ENCODE data around the gene KCNMA1.

Gene KCNMA1

DNA sequence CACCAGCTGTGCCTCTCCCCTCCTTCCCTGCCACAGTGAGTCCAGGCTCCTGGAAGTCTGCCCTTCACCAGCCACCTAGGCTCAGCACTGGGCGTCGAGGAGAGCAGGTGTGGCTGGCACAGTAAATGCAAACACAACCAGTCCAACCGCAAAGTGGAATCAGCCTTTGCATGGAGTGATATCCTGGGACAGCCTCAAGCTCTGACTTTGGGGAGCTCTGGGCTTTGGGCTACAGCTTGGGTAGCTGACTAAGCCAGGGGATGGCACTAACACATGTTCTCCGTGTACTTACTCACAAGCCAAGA, 312.4 kb downstream of the KCNMA1 start:
- no peak for DNase-seq (ENCODE audit: low read depth)

- no peak for DNase-seq (ENCODE audit: low read depth)
These were observed 315.8 kb downstream of the KCNMA1 start for GRCh38 chr10:77321838-77322237.

DNA sequence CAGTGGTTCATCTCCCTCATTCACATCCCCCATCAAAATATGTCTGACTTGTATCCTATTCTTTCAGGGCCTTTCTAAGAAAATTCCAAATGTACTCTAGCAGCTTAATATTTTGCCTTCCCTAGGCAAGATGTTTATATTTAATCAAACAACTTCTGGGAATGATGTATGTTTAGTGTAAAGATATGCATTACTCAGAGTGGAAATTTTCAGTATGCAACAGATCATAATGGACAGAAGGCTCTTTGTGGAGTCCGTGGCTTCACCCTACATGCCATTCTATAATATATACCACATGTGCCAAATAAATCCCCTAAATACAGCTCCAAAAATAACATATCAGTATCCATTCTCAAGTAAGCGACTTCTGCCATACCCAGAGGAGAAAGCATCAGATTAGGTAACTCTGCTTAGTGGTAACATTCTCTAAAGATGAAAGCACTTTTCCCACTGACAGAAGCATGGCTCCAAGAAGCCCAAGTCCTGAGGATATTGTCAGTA, 316.6 kb downstream of the KCNMA1 start:
- DNase-seq (ENCODE audit: low read depth): no peak

DNA sequence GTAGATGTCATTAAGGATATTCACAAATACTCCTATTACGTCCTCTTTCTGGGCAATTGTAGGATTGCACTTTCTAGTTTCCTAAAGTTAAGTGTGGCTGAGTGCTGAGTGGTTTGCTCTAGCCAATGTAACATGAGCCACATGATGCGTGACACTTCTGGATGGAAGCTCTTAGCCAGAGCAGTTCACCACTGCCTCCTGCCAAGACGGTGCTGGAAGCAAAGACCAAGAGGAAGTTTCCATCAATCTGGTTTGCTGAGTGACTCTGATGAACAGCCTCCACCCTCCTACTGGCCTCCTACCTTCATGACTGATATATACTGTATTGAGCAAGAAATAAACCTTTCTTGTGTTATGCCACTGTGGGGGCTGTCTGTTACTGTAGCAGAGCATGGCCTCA, 318.1 kb downstream of the KCNMA1 start:
- no peak for DNase-seq (ENCODE audit: low read depth)

DNA sequence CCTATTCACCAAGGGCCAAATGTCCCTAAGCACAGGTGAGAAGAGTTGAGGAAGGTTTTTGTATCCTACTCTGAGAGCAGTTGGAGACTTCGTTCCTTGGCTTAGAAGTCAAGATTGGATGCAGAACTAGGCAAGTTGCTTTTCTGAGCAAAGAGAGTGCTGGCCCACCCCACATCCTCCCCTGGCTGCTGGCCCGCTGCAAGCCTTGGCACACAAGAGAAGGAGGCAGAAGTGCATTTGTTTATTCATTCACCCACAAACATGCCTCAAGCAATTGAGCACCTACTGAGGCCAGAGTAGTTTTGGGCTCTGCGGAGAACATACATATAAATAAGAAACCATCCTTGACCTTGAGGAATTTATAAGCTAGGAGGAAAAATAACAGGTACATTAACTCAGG, 318.9 kb downstream of the KCNMA1 start:
- DNase-seq (ENCODE audit: low read depth): no peak

GRCh38 chr10:77317221-77317620, 320.4 kb downstream of the KCNMA1 start:
- no peak for DNase-seq (ENCODE audit: low read depth)

- DNase-seq (ENCODE audit: low read depth): no peak
These were observed 322.0 kb downstream of the KCNMA1 start for GRCh38 chr10:77315496-77316129.

DNA sequence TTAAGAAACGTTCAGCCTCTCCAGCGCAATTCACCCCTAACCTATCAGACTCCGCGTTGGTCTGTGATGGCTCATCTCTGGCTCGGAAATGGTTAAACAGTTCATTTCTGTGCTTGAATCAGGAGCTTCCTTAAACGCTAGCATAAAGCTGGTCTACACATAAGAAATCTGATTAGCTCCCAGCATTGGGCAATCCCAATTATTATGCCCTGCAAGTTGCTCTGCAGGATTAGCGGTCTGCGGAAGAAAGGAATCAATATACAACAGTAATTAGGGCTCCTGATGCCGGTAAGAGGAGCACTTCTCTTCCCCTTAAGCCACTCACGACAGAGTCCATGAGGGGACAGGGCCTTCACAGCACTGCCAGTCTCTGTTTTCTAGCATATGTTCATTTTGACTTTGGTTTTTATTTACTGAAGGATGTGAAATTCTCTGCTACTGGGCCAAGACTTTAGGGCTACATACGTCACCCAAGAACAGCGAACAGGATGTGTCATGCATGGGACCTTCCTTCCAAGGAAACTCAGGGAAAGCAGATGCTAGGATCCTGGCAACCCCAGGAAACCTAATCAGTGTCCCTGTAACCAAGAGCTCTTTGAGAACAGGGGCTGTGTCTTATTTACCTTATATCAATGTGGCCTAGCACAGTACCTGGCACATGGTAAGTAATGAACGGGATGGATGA, 324.4 kb downstream of the KCNMA1 start:
- DNase-seq (ENCODE audit: low read depth): no peak

- DNase-seq (ENCODE audit: low read depth): no peak
These were observed 326.4 kb downstream of the KCNMA1 start for GRCh38 chr10:77311186-77311585.

DNA sequence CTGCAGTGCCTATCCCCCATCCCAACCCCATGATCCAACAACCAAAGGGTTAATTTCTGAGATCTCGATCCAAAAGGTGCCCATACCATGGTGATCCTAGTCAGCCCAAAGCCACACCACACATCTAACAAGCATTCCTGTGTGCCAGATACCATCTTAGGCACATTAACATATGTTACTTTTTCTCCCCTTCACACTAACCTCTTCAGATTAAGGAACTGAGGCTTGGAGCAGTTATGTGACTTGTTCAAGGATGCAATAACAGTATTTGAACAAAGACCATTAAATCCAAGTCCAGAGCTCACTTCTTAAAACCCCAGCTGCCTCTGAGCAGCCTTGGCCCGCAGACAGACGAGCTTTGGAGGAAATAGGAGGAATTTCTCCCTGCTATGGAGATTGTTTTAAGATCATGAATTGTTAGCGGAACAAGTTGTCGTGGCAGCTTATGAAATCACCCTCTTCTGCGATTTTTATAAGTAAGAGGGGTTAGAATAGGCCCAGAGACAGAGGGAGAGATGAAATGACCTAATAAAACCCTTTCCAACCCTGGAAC, 327.2 kb downstream of the KCNMA1 start:
- no peak for DNase-seq (ENCODE audit: low read depth)

DNA sequence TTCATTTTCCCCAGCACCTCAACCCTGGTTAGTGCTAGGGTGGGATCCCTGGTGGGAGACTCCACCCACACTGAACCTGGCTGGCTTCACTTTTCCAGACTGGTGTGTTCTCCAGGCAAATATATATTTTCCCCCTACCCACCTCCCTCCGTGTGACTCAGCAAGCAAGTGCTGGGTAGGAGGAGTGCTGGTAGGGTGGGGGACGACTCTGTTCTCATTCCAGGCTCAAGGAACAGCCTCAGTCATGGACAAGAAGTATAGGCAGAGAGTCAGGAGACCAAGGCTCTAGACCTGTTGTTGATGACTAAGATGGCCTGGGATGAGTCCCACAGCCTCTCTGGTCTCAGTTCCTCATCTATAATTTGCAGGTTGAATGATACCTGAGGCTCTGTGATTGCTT, 328.1 kb downstream of the KCNMA1 start:
- no peak for DNase-seq (ENCODE audit: low read depth)

GRCh38 chr10:77309092-77309491, 328.5 kb downstream of the KCNMA1 start:
- no peak for DNase-seq (ENCODE audit: low read depth)

DNA sequence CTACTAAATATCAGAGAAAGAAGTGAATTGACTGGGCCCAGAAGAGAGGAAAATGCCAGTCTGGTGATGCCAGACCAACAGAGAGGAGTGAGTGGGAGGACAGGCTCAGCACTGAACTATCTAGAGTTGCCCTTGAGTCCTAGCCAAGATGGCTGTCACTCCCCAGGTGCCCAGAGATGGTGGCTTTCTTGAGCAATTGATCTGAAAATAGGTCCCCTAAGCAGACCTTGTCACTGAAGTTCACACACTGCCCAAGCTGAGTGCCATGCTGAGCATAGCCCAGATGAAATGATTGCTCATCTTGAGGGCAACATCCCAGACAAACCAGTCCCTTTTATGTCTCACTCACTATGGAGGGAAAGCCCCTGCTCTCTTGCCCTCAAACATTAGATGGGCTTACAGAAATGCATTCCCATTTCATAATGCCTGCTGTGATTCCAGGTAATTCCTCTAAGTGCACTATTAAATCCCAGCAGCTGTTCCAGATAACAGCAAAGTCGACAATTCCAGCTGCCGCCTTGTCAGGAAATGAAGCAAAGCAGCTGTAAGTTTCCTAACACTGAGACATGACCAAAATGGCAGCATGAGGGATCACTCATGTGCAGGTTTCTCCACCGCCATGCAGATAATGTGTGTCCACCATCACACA, 329.4 kb downstream of the KCNMA1 start:
- DNase-seq (ENCODE audit: low read depth): no peak

DNA sequence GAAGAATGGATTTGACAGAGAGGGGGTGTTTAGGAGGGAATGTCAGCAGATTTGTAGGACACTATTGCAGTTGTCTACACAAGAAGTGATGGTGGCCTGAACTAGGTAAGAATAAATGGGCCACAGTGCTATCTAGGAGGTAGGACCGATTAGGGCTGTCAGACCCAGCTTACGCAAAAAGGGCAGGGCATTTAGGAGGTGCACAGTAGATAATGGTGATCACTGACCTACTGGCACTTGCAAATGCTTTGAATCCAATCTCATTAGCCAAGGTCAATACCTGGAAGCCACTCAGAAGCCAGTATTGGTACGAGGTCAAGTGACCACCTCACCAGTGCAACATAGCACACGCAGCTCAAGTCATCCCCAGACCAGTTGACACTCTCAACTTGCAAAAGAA, 330.9 kb downstream of the KCNMA1 start:
- DNase-seq (ENCODE audit: low read depth): no peak

- no peak for DNase-seq (ENCODE audit: low read depth)
These were observed 331.7 kb downstream of the KCNMA1 start for GRCh38 chr10:77305650-77306632.

DNA sequence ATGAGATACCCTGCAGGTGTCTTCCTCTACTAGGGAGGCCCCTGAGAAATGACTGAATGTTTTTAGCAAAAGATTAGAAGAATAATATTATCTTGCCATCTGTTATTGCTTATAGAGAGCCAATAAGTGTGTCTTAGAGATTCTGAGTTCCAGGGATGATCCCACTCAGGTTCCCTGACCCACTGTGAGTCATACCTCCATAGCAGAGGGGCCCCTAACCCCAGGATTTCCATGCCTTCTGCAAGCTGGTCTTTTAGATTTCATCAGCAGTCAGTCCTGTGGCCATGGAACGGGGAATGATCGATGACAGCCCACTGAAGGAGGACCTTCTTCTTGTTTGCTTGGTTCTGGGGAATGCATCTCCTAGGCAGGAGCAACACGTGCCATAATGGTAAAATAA, 333.4 kb downstream of the KCNMA1 start:
- DNase-seq (ENCODE audit: low read depth): no peak

DNA sequence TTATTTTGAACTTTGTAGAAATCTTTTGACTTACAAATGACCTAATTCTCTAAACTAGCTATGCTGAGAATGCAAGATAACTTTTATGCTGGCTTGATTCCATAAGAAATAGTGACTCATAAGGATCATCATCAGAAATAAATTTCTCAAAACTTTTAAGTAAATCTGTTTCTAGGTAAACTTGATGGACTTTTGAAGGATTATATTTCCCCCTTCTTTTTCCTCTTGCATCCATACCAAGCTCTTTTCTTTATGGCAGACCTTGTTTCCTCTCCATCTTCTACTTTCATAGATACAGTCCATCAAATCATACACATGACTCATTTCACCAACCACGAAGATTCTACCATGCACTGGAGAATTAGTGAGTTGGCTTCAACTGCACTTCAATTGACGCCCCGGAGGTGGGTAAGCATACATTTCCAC, 336.3 kb downstream of the KCNMA1 start:
- no peak for DNase-seq (ENCODE audit: low read depth)

DNA sequence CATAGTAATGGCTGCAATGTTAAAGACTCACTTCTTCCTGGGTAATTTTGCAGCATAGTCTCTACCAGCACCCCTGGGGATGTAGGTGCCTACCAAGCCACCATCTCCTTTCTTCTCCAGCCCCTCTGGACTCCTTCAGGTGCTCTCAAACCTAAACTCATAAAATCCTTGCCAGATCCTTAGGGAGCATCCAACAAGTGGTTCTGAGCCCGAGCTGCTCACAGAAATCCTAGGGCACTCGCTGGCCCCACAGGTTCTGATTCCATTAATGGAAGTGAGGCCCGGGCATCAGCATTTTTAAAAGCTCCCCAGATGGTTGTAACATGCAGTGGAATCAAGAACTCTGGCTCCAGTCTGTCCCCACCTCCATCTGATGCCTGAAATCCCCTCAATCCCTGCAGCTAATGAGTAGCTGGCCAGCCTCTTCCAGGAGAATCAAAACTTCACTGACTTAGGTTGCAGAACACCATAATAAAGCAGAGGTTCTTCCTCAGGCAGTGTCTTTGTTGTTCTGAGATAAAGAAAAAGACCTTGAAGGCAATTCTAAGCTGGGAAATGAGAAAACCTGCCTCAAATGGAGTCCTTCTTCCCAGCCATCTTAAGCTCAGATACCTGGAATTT, 336.8 kb downstream of the KCNMA1 start:
- DNase-seq (ENCODE audit: low read depth): no peak

DNA sequence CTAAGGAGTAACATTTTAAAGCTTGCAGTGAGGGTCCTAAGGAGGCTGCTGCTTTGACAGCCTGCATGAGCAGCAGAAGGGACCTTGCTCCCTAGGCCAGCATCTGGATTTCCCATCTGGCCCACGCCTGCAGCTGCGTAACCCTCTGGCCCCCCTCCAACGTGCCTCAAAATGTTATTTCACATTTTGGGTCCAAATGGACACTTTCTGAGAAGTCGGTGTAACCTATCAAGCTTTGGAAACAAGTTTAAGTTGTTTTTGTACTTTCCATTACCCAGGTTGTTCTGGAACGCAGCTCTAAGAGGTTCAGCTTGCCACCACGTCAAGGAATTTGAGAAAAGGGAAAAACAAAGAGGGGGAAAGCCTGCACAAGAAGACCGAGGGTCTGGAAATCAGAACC, 338.3 kb downstream of the KCNMA1 start:
- no peak for DNase-seq (ENCODE audit: low read depth)

GRCh38 chr10:77297393-77297739, 340.2 kb downstream of the KCNMA1 start:
- DNase-seq (ENCODE audit: low read depth): no peak

DNA sequence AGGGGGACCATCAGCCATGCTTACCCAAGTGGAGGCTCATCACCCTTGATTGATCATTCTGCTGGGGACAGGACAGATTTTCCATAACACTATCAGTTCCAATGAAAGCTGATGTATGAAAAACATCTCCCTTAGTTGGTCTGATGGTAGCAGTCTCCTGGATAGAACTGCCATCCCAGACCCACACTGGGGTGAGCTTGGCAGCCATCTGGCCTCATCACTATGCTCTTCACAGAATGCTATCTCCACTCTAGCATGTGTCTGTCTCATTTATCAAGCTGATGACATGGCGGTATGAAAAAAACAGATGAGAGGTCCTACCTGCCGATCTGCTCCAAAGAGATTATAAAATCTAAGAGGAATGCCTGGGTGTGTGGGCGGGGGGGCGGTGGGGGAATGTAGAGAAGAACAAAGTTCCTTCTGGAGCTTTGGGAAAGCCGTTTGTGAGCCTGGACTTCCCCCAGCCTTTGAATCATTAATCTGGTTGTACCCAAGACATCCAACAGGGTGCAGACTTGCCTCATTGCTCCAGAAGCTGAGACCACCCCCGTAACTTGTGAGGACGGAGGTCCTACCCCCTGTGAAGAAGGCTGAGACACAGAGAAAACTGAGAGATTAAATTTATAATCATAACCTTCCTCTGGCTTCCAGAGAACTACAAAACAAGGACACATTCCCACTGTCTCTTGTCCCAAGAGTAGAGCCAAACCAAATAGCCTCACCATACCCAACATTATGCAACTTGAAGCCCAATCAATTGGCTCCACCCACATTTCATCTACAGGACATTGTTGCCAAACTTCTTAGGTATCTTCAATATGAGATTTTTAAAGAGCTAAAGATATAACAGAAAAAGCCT, 340.8 kb downstream of the KCNMA1 start:
- no peak for DNase-seq (ENCODE audit: low read depth)

Data from CMK (cell line).